Kidney (tissue), 14 donors: ENCODE data around the gene RPRD1B. TPM values are rescaled to one million over a fixed set of nuclear protein-coding genes. Genes with fewer than 3 reads are reported as not detected.

ENCODE experiments used
- DNase-seq, 5 donors: peaks; one replicate each; pipeline ENCODE4 v3.0.0-alpha.2; 2013 to 2020
- FAIRE-seq: peaks from 2 replicates; lab custom pipeline; 2012; peaks lifted over from hg19 to GRCh38; lab: Jason Lieb, UNC
- H3K27ac ChIP-seq, 2 donors: one replicate each; pipeline ENCODE4 v1.7.0; 2013; ENCODE audit warnings: low read depth in 2 of 2, low read length in 2 of 2, inconsistent platforms in 1 of 2
- H3K27me3 ChIP-seq: one replicate; pipeline ENCODE4 v1.7.1; 2013; ENCODE audit warnings: low read length, inconsistent platforms; ENCODE audit not compliant: control insufficient read depth, insufficient read depth
- H3K36me3 ChIP-seq, 3 donors: one replicate each; pipeline versions ENCODE4 v1.7.0 to v1.7.1; 2013; ENCODE audit warnings: low read length in 3 of 3, control low read depth in 1 of 3, inconsistent platforms in 1 of 3; ENCODE audit not compliant: insufficient read depth in 3 of 3, control insufficient read depth in 2 of 3
- H3K4me1 ChIP-seq, 3 donors: one replicate each; pipeline versions ENCODE4 v1.7.0 to v1.7.1; 2013; ENCODE audit warnings: low read length in 3 of 3, inconsistent platforms in 1 of 3, low read depth in 1 of 3; ENCODE audit not compliant: control insufficient read depth in 2 of 3, insufficient read depth in 2 of 3
- H3K4me3 ChIP-seq, 3 donors: one replicate each; pipeline versions ENCODE4 v1.7.0 to v1.8.1; 2013; ENCODE audit warnings: low read length in 3 of 3, control low read depth in 1 of 3, inconsistent platforms in 1 of 3
- H3K9ac ChIP-seq, 3 donors: one replicate each; pipeline versions ENCODE4 v1.7.0 to v1.7.1; 2013; ENCODE audit warnings: low read length in 3 of 3, control low read depth in 1 of 3, inconsistent platforms in 1 of 3
- H3K9me3 ChIP-seq, 3 donors: one replicate each; pipeline versions ENCODE4 v1.7.0 to v1.7.1; 2013; ENCODE audit warnings: low read length in 3 of 3, control low read depth in 1 of 3, inconsistent platforms in 1 of 3; ENCODE audit not compliant: control insufficient read depth in 2 of 3, insufficient read depth in 1 of 3
- intact Hi-C: fragments of 100-400 bp; cut with DNase I; formaldehyde crosslinking; loops from one replicate; pipeline ENCODE4 v1.11.1; 2022
- polyA plus RNA-seq: library from polyadenylated mRNA; stranded (reverse); fragments of 350-450 nt; fragmentation: Illumina TruSeq; extraction: RNeasy Lipid Tissue Mini Kit (QIAGEN cat#74804); gene quantifications from one replicate; pipeline ENCODE4 v1.2.3, GENCODE V29; 2014; ENCODE audit warnings: low read depth, low replicate concordance; ENCODE audit not compliant: insufficient read depth
- total RNA-seq: library from RNA; stranded (reverse); fragmentation: NEBNext Ultra II Directional; extraction: Animal tissue kit (Norgen Biotek cat#: 25700); gene quantifications from one replicate; pipeline ENCODE4 v1.2.1, GENCODE V29; 2021
- TF ChIP-seq, protein P1 (sequence below): IDR thresholded peaks from 3 replicates; pipeline ENCODE4 v1.5.1; 2012; ENCODE audit warnings: mild to moderate bottlenecking, moderate library complexity, borderline replicate concordance; ENCODE audit not compliant: insufficient read depth; ENCODE audit errors: extremely low read depth
- donor health status: control.
- donor health status: control.
- donor health status: control.
- donor health status: control.
- donor health status: control.
- donor health status: DM: yes; HTN: yes; CAD: no.
- donor health status: Normal renal cell carcinoma (clear cell type).

Gene RPRD1B
- total and polyA plus RNA-seq, 2 donors from 2014 or later, result 13.4 to 34.4 TPM

DNA sequence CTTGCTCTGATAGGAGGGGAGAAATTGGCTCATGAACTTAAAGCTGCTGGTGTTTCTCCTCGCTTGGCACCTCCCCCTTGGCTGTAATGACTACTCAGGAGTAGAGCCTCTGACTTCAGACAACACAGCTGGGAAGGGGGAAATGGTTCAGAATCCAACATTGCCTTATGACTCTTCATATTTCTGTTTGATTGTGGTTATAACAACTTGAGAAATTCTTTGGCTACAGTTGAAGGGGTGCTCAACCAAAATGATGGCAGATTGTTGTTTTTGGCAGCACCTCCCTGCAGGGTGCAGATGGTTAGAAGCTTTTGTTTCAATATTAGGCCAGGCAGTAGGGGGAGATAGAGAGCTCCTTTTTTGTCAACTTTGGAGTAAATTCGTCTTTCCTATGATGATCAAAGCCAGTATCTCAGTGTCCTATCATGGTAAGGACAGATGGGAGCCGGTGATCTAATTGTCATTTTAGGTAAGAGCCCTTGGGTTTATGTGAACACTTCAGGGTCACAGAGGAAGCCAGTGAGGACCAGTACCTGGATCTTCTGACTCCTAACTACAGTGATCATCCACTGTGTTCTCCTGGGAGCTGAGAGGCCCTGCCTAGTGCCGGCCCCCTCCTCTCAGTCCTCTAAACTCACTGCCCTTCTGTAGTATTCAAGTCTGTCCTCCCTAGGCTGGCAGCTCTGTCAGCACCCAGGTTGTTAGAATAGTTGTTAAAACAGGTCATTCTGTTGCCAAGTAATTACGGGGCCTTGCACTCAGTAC lies 39.9 kb downstream of the RPRD1B start:
- Histone ChIP-seq H3K9me3 (no peaks in the 10 kb centered on the region), H3K4me3 (no peak overlapping the region), H3K36me3 (peaks cover 8 to 26% (median 15%) of the 10 kb centered on the region in 3 donors), H3K27me3 (no peaks in the 10 kb centered on the region), H3K27ac (peak overlapping the region in 1 of 2 donors; percentile 51), H3K9ac (no peak overlapping the region), H3K4me1 (peaks cover 0 to 5% (median 0%) of the 10 kb centered on the region in 3 donors)
- TF ChIP-seq, protein P1, sequence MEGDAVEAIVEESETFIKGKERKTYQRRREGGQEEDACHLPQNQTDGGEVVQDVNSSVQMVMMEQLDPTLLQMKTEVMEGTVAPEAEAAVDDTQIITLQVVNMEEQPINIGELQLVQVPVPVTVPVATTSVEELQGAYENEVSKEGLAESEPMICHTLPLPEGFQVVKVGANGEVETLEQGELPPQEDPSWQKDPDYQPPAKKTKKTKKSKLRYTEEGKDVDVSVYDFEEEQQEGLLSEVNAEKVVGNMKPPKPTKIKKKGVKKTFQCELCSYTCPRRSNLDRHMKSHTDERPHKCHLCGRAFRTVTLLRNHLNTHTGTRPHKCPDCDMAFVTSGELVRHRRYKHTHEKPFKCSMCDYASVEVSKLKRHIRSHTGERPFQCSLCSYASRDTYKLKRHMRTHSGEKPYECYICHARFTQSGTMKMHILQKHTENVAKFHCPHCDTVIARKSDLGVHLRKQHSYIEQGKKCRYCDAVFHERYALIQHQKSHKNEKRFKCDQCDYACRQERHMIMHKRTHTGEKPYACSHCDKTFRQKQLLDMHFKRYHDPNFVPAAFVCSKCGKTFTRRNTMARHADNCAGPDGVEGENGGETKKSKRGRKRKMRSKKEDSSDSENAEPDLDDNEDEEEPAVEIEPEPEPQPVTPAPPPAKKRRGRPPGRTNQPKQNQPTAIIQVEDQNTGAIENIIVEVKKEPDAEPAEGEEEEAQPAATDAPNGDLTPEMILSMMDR, result peak; percentile 70
- DNase-seq (peak in 3 of 5 donors; percentile 34 to 87 (median 74)), FAIRE-seq (no peak)
- intact Hi-C loops, result loop anchor here (10.0 kb wide), 1 partner anchor 91 kb away; the partner anchor contains the start of gene TGM2

DNA sequence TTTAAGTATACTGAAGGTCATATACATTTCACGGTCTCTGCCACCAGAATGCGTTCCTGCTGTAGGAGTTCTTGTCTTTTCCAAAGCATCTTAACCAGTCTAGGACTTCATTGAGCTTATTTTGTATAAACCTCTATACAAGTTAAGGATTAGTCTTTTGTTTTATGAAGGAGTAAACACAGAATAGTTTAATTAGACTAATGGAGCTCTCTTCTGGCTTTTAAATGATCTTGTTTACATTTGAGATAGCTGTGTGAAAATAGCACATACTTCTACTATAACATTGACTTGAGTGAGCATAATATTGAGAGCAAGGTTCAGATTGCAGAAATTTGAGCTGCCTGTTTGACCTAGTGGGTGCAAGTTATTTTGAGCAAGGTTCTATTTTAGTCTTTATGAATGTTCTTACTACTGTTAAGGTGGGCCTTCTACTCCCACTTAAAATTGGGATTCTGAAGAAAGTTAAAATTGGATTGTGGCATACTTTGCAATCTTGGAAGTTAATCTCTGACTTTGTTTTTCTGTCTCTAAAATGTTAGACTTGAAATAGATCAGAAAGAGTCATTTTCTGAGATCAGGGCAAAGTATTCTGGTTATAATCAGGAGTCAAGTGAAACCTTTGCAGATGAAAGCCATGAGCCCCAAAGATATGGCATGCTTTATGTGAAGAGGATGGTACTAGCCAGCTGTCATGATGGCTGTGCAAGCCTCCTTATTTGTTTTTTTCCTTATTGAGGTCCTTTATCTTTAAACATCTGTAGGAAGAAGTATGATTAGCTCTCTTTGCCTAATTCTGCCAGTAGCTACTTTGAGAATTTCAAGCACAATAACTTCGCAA lies 41.8 kb downstream of the RPRD1B start:
- peak in 2 of 5 donors; percentile 46 to 51 for DNase-seq
- peaks cover 0 to 5% (median 0%) of the 10 kb centered on the region in 3 donors for H3K4me1 ChIP-seq
- TF ChIP-seq, protein P1, result no peak
- H3K9ac ChIP-seq, result no peak overlapping the region
- intact Hi-C loops, result loop anchor here (10.0 kb wide), 1 partner anchor 89 kb away; the partner anchor contains the start of gene TGM2
- no peak overlapping the region for H3K27ac ChIP-seq
- H3K27me3 ChIP-seq, result no peaks in the 10 kb centered on the region
- no peak for FAIRE-seq
- peaks cover 6 to 19% (median 12%) of the 10 kb centered on the region in 3 donors for H3K36me3 ChIP-seq
- no peaks in the 10 kb centered on the region for H3K9me3 ChIP-seq
- no peak overlapping the region for H3K4me3 ChIP-seq

DNA sequence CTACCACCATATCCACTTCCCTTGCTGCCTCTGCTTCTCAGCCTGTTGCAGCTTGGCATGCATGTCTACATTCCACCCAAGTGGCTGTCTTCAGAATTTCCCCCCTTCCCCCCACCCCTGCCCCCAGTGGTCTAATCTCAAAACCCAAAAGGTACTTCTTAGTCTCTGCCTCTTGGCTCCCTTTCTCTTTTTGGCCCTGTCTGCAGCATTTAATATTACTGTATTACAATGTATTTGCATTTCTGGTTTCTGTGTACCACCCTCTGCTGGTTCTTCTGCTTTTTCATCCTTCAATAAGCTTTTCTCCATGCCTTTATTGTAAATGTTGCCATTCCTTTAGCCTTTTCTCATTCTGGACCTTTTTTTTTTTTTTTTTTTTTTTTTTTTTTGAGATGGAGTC lies 43.0 kb downstream of the RPRD1B start:
- Histone ChIP-seq H3K4me1 (peaks cover 0 to 5% (median 0%) of the 10 kb centered on the region in 3 donors), H3K36me3 (peaks cover 4 to 12% (median 7%) of the 10 kb centered on the region in 3 donors), H3K27ac (no peak overlapping the region), H3K4me3 (no peak overlapping the region), H3K9me3 (no peaks in the 10 kb centered on the region), H3K9ac (no peak overlapping the region), H3K27me3 (no peaks in the 10 kb centered on the region)
- intact Hi-C loops, result loop anchor here (10.0 kb wide), 1 partner anchor 88 kb away; the partner anchor contains the start of gene TGM2
- FAIRE-seq (no peak), DNase-seq (no peak)
- TF ChIP-seq, protein P1, result no peak
